RWPE1 (cell line): Measurements from ENCODE around the gene OR9I1.

ENCODE experiments used
- CTCF ChIA-PET: fragments of 350-600 bp; sonication (Branson Sonifier 250); formaldehyde crosslinking; extraction: SDS; loops from one replicate; lab custom pipeline; 2021; lab: Yijun Ruan, JAX
- POLR2A ChIA-PET: fragments of 400-600 bp; formaldehyde crosslinking; extraction: SDS; loops from one replicate; lab custom pipeline; 2020; ENCODE audit warnings: antibody characterized with exemption; ENCODE audit not compliant: low non-redundant PET; lab: Yijun Ruan, JAX
- DNase-seq: peaks from one replicate; pipeline ENCODE4 v3.0.0; 2012; ENCODE audit warnings: low spot score
- H3K27ac ChIP-seq: fragments of 450-650 bp; 2 replicates; pipeline ENCODE4 v1.5.1; 2017
- TF ChIP-seq, protein P1 (sequence below): fragments of 450-650 bp; conservative IDR thresholded peaks from 2 replicates; pipeline ENCODE4 v1.5.1; 2017; ENCODE audit warnings: low read depth, mild to moderate bottlenecking

Gene OR9I1, protein sequence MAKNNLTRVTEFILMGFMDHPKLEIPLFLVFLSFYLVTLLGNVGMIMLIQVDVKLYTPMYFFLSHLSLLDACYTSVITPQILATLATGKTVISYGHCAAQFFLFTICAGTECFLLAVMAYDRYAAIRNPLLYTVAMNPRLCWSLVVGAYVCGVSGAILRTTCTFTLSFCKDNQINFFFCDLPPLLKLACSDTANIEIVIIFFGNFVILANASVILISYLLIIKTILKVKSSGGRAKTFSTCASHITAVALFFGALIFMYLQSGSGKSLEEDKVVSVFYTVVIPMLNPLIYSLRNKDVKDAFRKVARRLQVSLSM

DNA sequence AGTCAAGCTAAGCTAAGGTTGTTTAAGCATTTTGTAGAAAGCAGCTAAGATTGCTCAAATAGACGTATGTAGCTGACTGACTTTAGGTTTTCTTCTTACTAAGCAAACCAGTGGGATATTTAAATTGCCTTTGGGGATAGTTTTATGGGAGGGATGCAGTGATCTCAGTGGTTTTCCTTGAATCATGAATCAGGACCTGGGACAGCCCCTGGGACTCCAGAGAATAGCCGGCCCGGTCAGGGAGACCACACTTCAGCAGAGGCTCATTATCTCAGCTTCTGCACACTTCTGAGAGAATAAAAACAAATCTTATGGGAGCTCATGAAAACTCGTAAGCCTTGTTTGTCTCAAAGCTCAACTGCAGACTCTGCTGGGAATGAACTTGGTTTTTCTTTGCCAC is at the start of gene OR9I1:
Gene OR9I1 (minus strand): TSS at position 62 of the 400 bp plus-strand sequence. CDS start 6,086 bp downstream, outside the sequence.
- CTCF ChIA-PET = no interaction called here
- TF ChIP-seq, protein P1, sequence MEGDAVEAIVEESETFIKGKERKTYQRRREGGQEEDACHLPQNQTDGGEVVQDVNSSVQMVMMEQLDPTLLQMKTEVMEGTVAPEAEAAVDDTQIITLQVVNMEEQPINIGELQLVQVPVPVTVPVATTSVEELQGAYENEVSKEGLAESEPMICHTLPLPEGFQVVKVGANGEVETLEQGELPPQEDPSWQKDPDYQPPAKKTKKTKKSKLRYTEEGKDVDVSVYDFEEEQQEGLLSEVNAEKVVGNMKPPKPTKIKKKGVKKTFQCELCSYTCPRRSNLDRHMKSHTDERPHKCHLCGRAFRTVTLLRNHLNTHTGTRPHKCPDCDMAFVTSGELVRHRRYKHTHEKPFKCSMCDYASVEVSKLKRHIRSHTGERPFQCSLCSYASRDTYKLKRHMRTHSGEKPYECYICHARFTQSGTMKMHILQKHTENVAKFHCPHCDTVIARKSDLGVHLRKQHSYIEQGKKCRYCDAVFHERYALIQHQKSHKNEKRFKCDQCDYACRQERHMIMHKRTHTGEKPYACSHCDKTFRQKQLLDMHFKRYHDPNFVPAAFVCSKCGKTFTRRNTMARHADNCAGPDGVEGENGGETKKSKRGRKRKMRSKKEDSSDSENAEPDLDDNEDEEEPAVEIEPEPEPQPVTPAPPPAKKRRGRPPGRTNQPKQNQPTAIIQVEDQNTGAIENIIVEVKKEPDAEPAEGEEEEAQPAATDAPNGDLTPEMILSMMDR = no peak
- H3K27ac ChIP-seq = no peak within 1 kb of the TSS
- DNase-seq = no peak
- POLR2A ChIA-PET = no interaction called here

DNA sequence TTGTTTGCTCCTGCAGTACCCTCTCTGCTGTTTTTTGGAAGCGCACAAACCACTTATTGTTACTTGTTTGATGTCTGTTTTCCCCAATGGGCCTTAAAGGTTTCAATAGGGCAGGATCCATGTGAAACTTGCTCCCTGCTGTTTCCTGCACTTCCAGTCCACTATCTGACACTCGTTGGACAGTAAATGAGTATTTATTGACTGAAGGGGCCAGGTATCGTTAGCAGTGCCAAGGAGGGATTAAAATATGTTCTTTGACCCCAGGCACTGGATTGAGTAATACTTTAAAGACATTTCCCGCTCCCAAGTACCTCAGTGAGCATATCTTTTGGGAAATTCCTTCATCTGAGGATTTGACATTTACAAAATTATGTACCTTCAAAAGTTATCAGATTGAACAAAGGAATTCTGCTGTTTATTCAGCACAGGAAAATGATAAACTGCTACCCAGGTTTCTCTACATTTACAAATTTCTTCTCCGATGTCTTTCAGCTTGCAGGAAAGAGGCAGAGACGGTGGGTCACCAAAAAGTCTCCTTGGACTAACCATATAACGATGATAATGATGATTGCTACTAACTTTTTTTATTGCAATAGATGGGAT is 40.3 kb upstream of the OR9I1 start:
- no peak overlapping the region for H3K27ac ChIP-seq
- TF ChIP-seq, protein P1 = no peak
- DNase-seq = no peak
- ChIA-PET CTCF (no interaction called here), POLR2A (no interaction called here)

DNA sequence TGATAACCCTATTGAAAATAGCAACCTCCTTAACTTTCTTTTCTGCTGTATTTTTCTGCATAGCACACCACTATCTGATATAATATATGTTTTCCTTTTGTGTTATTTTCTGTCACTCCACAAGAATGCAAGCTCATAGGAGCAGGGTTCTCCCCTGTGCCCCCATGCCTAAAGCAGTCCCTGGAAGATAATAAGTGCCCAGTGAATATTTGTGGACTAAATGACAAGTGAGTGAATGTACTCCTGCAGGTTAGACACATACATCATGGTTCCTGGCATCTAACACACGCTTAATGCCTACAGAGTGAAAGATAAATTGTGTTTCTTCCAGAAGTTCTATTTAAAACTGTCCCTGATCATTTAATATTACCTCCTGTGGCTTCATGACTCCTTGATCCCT is 39.7 kb upstream of the OR9I1 start:
- DNase-seq = no peak
- POLR2A ChIA-PET = no interaction called here
- TF ChIP-seq, protein P1 = no peak
- CTCF ChIA-PET = no interaction called here
- H3K27ac ChIP-seq = no peak overlapping the region

DNA sequence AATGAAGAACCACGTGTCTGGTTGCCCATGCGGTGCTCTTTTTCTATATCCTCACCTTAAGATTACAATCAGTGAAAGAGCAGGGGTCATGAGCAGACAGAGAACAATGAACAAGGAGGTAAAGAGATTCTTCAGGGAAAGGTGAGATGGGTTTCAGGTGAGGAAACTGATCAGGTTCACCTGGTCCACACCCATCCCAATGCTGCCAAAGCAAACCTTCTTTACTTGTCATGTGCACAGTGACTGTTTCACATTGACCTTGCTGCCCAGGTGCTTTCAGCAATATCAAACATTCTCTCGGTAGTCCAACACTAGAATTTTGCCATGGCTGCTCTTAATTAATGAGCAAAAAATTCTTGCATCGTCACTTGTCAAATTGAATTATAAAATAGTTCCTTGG is 39.1 kb upstream of the OR9I1 start:
- TF ChIP-seq, protein P1 = no peak
- CTCF ChIA-PET = no interaction called here
- DNase-seq = no peak
- H3K27ac ChIP-seq = no peak overlapping the region
- POLR2A ChIA-PET = no interaction called here

DNA sequence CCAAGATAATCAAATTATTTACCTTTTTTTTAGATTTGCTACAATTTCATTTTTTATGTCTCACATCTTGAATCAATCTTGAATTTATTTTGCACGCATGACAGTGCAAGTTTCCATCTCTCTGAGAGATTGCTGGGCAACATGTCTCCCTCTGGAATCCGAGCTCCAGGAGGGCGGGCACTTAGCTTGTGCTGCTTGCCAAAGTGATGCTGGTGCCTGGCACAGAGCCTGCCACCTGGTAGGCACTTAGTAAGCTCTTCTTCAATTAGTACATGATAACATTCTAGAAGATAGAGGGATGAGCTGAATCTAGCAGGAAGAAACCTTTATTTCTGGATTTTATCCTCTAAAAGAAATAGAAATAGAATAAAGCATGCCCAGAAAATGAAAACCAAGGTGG is 27.5 kb upstream of the OR9I1 start:
- ChIA-PET CTCF (no interaction called here), POLR2A (no interaction called here)
- DNase-seq = no peak
- H3K27ac ChIP-seq = no peak overlapping the region
- TF ChIP-seq, protein P1 = no peak

DNA sequence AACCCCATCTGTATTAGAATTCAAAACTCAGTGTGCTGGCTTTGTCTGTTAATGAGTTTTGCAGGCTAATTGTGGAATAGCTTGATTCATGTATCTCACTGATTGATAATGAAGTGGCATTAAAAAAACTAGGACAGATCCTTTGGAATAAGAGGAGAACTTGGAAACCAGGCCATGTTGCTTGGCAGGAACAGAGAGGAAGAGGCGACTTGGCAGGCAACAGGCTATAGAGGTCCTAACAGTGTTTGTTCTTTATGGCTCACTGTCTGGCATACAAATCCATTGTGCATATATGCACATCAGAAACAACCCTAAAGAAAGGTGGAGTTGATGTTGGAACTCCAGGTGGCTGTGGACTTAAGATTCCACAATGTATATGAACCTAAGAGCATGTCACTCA is 17.4 kb upstream of the OR9I1 start:
- DNase-seq = no peak
- TF ChIP-seq, protein P1 = no peak
- CTCF ChIA-PET = no interaction called here
- no peak overlapping the region for H3K27ac ChIP-seq
- POLR2A ChIA-PET = no interaction called here
